CD4-positive, alpha-beta T cell treated with Interferon alpha-2 for 1 hour (primary cell): ENCODE results near the gene RARS1.
"Not testable (repeated sequence)": the region's sequence is repeated elsewhere in the genome, so short reads cannot be mapped to it uniquely, and the experiment has no call there.

Source experiments
- DNase-seq, 2 donors: peaks; one replicate each; pipeline ENCODE4 v3.0.0-alpha.2; 2020 to 2022

The RARS1 gene

GRCh38 chr5:168482361-168482760, 3.9 kb upstream of the RARS1 start:
- no peak for DNase-seq

DNA sequence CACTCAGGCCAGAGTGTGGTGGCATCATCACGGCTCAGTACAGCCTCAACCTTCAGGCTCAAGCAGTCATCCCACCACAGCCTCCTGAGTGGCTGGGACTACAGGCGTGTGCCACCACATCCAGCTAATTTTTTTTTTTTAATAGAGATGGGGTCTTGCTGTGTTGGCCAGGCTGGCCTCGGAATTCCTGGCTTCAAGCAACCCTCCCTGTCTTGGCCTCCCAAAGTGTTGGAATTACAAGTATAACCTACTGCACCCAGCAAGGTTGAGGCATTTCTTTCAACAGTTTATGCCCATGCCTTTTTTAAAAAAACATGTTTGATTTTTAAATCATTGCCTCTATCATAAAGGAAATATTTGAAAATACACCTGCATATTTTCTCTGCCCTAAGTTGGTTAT, 2.8 kb downstream of the RARS1 start:
- no peak for DNase-seq

- DNase-seq: no peak
These were observed 7.8 kb downstream of the RARS1 start for GRCh38 chr5:168494057-168494555.

GRCh38 chr5:168502563-168503237, 16.4 kb downstream of the RARS1 start:
- no peak for DNase-seq

DNA sequence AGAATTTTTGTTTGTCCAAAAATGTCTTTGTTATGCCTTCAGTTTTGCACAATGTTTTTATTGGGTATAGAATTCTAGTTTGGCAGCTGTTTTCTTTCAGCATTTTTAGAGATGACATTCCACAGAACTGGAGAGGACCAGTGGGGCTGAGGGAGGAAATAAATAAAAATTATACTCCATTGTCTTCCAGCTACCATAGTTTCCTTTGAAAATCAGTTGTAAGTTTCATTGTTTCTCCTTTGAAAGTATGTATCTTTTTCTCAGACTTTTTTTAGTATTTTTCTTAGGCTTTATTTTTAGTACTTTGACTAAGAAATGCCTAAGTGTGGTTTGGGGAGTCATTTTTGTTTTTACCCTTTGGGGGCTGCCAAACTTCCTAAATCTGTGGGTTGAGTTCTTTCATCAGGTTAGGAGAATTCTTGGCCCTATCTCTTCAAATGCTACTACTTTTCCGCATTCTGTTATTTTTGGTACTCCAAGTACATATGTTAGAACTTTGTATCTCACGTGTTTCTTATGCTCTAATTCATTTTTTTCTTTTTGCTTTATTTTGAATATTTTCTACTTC, 27.7 kb downstream of the RARS1 start:
- no peak for DNase-seq

- DNase-seq: no peak
These were observed 39.6 kb downstream of the RARS1 start for GRCh38 chr5:168525856-168526255.

DNA sequence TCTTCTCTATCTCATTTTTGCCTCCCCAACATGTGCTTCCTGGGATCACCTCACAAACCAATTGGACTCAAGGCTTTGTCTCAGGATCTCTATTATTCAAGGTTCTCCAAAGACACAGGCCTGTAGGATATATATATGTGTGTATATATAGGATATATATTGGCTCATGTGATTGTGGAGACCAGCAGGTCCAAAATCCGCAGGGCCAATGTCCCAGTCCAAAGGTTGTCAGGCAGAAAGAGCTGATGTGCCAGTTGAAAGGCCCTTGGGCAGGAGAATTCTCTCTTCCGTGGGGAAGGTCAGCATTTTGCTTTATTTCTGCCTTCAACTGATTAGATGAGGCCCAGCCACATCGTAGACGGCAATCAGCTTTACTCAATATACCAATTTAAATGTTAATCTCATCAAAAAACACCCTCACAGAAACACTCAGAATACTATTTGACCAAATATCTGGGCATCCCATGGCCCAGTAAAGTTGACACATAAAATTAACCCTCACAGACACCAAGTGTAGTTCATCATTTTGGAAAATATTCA, 41.6 kb downstream of the RARS1 start:
- no peak for DNase-seq

GRCh38 chr5:168528521-168529373, 42.5 kb downstream of the RARS1 start, which contains the start of gene FBLL1:
TSS of gene FBLL1 (plus strand) at chr5:168529305. CDS start at chr5:168529505, 200 bp downstream.
- DNase-seq: peak in 1 of 2 donors; percentile 7

GRCh38 chr5:168529374-168530234, 43.3 kb downstream of the RARS1 start:
- DNase-seq: no peak

DNA sequence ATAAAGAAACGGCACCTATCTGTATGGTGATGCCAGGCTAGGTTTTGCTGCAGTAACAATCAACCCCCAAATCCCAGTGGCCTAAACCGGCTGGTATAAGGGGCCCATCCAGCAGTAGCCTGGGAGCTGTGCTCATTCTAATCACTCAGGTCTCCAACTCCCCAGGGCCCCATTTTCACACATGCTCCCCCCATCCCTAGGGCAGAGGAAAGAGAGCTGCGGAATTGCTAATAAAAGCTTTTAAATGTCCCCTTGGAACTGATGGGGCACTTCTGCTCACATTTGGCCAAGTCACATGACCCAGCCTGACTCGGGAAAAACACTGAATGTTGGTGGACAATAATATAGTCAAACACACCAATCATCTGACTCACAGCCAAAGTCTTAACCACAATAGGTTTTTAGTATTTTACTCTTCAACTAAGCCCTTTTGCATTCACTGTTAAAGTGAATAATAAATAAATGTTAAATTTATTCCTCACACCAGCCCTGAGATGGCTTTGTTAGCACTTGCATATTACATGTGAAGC, 44.4 kb downstream of the RARS1 start:
- DNase-seq: no peak

GRCh38 chr5:168531191-168531590, 44.9 kb downstream of the RARS1 start:
- DNase-seq: no peak

GRCh38 chr5:168531987-168532864, 46.0 kb downstream of the RARS1 start:
- no peak for DNase-seq

DNA sequence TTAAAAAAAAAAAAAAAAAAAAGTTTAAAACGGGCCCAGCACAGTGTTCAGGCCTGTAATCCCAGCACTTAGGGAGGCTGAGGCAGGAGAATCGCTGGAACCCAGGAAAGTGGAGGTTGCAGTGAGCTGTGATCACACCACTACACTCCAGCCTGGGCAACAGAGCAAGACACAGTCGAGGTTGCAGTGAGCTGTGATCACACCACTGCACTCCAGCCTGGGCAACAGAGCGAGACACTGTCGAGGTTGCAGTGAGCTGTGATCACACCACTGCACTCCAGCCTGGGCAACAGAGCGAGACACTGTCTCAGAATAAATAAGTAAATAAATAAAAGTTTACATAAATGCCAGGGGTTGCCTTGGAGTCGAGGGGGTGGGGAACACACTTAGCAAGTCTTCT, 48.1 kb downstream of the RARS1 start:
- not testable (repeated sequence) for DNase-seq

DNA sequence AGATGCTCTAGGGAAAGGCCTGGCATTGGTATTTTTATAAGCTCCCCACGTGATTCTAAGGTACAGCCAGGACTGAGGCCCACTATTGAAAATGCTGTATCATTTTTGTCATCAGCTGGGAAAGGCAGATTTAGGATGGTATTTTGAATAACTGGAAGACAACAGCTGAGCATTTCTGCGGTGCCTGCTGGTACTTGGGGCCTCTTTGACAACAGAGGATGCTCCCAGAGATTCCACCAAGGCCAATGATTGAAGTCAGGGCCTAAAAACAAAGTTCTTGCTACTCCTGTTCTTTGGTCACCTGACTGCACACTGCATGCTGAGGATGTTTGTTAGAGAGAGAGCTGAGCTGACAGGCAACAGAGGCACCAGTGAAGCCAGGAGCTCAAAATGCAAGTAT, 50.9 kb downstream of the RARS1 start:
- no peak for DNase-seq

- no peak for DNase-seq
These were observed 63.3 kb downstream of the RARS1 start for GRCh38 chr5:168549554-168549953.

- DNase-seq: no peak
These were observed 64.4 kb downstream of the RARS1 start for GRCh38 chr5:168550656-168551055.

- DNase-seq: no peak
These were observed 65.9 kb downstream of the RARS1 start for GRCh38 chr5:168552146-168552545.

- DNase-seq: no peak
These were observed 67.3 kb downstream of the RARS1 start for GRCh38 chr5:168553377-168554130.

- DNase-seq: no peak
These were observed 71.1 kb downstream of the RARS1 start for GRCh38 chr5:168557389-168557788.

- DNase-seq: no peak
These were observed 76.0 kb downstream of the RARS1 start for GRCh38 chr5:168562279-168562678.
